Fibroblast of pulmonary artery (primary cell): ENCODE results near the gene MAST4.
A peak's percentile ranks its signal among the peaks of the same experiment; 100 is the strongest.

Experiments
- DNase-seq: peaks from one replicate; pipeline ENCODE4 v3.0.0-alpha.2; 2010; ENCODE audit warnings: low read depth
- H3K4me3 ChIP-seq: replicated peaks from 2 replicates; pipeline ENCODE4 v1.5.1; 2011; ENCODE audit warnings: low read depth, mild to moderate bottlenecking, control low read depth, low read length, moderate library complexity
- CTCF ChIP-seq: IDR thresholded peaks from 2 replicates; pipeline ENCODE4 v1.5.1; 2011; ENCODE audit warnings: mild to moderate bottlenecking, control low read depth, low read length, inconsistent platforms; ENCODE audit errors: missing control alignments

The MAST4 gene

GRCh38 chr5:67178085-67178484 lies 581.9 kb downstream of the MAST4 start:
- DNase-seq, result no peak
- TF ChIP-seq CTCF, result no peak
- H3K4me3 ChIP-seq, result no peak overlapping the region

DNA sequence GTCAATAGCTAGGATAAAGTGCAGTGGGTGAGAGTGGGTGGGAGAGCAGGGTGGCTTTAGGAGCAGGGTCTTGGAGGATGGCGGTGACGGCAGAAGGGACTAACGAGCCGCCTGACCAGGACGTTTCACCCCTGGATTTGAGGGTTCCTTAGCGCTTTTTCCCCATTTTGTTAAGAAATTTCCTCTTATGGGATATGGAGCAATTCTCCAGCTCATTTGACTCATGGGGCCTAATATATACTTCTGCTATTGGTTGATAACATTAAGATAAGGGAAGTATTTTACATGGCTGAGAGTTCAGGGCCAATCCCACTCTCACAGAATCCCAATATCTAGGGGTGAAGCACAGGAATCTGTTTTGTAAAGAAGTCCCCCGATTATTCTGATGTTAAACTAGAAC lies 582.8 kb downstream of the MAST4 start:
- DNase-seq, result no peak

GRCh38 chr5:67179697-67180361 lies 583.6 kb downstream of the MAST4 start:
- H3K4me3 ChIP-seq, result no peak overlapping the region
- no peak for DNase-seq
- no peak for TF ChIP-seq CTCF

More for the DNA sequence above, 582.8 kb downstream of the MAST4 start:
- TF ChIP-seq CTCF, result no peak
- no peak overlapping the region for H3K4me3 ChIP-seq

- no peak for TF ChIP-seq CTCF
- DNase-seq, result no peak
- H3K4me3 ChIP-seq, result no peak overlapping the region
Measured at GRCh38 chr5:67181648-67182221, 585.5 kb downstream of the MAST4 start.

DNA sequence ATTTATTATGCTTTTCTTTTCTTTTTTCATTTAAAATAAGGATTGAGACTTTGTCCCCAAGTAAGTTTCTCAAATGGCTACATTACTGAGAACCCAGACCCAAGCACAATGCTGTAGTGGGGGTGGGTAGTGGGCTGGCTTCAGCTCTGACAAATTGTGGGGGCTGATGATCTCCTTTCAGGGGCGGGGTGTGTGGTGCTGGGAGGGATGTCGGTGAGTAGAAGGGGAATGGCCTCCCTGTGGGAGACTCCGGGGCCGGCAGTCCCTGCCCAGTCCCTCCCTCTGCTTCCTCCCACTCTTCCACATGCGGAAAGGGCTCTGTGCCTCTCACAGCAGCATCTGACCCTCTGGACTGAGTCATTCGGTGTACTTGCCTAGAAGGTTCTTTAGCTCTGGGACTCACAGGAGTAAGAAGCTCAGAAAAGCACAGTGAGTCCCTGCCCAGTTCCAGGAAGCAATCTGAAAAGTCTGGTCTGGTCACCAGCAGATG lies 586.2 kb downstream of the MAST4 start:
- DNase-seq, result peak; percentile 82
- TF ChIP-seq CTCF, result no peak
- H3K4me3 ChIP-seq, result no peak overlapping the region

- no peak for DNase-seq
- H3K4me3 ChIP-seq, result no peak overlapping the region
- TF ChIP-seq CTCF, result no peak
Measured at GRCh38 chr5:67183859-67184258, 587.7 kb downstream of the MAST4 start.
